GM12878 (cell line): ENCODE data around the gene MYB. TPM values are rescaled to one million over a fixed set of nuclear protein-coding genes. Genes with fewer than 3 reads are reported as not detected.

Experiments used
- ASH2L ChIP-seq: fragments of 300-600, 200-600 bp; sonication (generic); IDR thresholded peaks from 2 replicates; pipeline ENCODE4 v1.6.1; 2017; ENCODE audit warnings: low read depth, mild to moderate bottlenecking, borderline replicate concordance
- CBFB ChIP-seq: IDR thresholded peaks from 2 replicates; pipeline ENCODE4 v1.6.1; 2016; ENCODE audit warnings: antibody characterized with exemption, low read depth
- CBX3 ChIP-seq: fragments of 200-600 bp; sonication (generic); IDR thresholded peaks from 2 replicates; pipeline ENCODE4 v1.6.1; 2016; ENCODE audit warnings: low read depth, borderline replicate concordance
- DPF2 ChIP-seq: fragments of 450-650 bp; IDR thresholded peaks from 2 replicates; pipeline ENCODE4 v1.6.1; 2017; ENCODE audit warnings: mild to moderate bottlenecking
- NBN ChIP-seq: fragments of 450-650 bp; IDR thresholded peaks from 2 replicates; pipeline ENCODE4 v1.6.1; 2016
- PML ChIP-seq: IDR thresholded peaks from 2 replicates; pipeline ENCODE4 v1.6.1; 2012; ENCODE audit warnings: low read length, inconsistent platforms
- RB1 ChIP-seq: fragments of 450-650 bp; formaldehyde crosslinking; IDR thresholded peaks from 2 replicates; pipeline ENCODE4 v1.6.1; 2017; ENCODE audit warnings: mild to moderate bottlenecking, borderline replicate concordance
- SMAD5 ChIP-seq: IDR thresholded peaks from 2 replicates; pipeline ENCODE4 v1.6.1; 2016; ENCODE audit warnings: antibody characterized with exemption, low read depth
- TARDBP ChIP-seq: IDR thresholded peaks from 2 replicates; pipeline ENCODE4 v1.6.1; 2016; ENCODE audit warnings: borderline replicate concordance
- WRNIP1 ChIP-seq: IDR thresholded peaks from 2 replicates; pipeline ENCODE4 v1.6.1; 2011; ENCODE audit warnings: low read depth, low read length, improper control_type of control experiment, borderline replicate concordance
- YBX1 ChIP-seq: fragments of 450-650 bp; IDR thresholded peaks from 2 replicates; pipeline ENCODE4 v1.6.1; 2016; ENCODE audit warnings: antibody characterized with exemption
- ZNF384 ChIP-seq: IDR thresholded peaks from 2 replicates; pipeline ENCODE4 v1.6.1; 2012; ENCODE audit warnings: low read depth, mild to moderate bottlenecking, low read length, improper control_type of control experiment, borderline replicate concordance
- polyA plus RNA-seq, 11 experiments: library from polyadenylated mRNA; depleted of rRNA in 4 of 11; unstranded in 6 of 11; stranded (reverse) in 5 of 11; fragments of >200 nt; fragmentation: Nextera tagmentation in 4 of 11; fragmentation: Illumina TruSeq in 1 of 11; extraction: Ambion mirVana in 4 of 11; extraction: Trizol in 1 of 11; gene quantifications; 1 replicate in 1 of 11; 2 replicates in 10 of 11; pipeline versions ENCODE4 v1.2.1 to v1.2.3, GENCODE V29; 2011 to 2016; ENCODE audit warnings: inconsistent platforms in 2 of 11, missing spikeins in 2 of 11, low read depth in 1 of 11
- total RNA-seq, 4 experiments: library from RNA; depleted of rRNA in 3 of 4; stranded (reverse); fragments of >200 nt in 3 of 4; fragmentation: Illumina TruSeq in 1 of 4; extraction: Trizol in 1 of 4; gene quantifications; 2 replicates each; pipeline versions ENCODE4 v1.2.1 to v1.2.3, GENCODE V29; 2013 to 2021
- TF ChIP-seq, protein P1 (sequence below): fragments of 450-650 bp; IDR thresholded peaks from 2 replicates; pipeline ENCODE4 v1.6.1; 2017; ENCODE audit warnings: mild to moderate bottlenecking, low read depth, inconsistent platforms; ENCODE audit not compliant: poor library complexity, severe bottlenecking
- TF ChIP-seq, protein P2 (sequence below), 3 experiments: IDR thresholded peaks in 2 of 3; conservative IDR thresholded peaks in 1 of 3; 2 replicates each; pipeline ENCODE4 v1.5.1; 2011; ENCODE audit warnings: low read depth in 3 of 3, low read length in 3 of 3, mild to moderate bottlenecking in 3 of 3, control low read depth in 2 of 3, moderate library complexity in 2 of 3, inconsistent platforms in 1 of 3, mixed read lengths in 1 of 3; ENCODE audit not compliant: control insufficient read depth in 2 of 3, insufficient read depth in 1 of 3; ENCODE audit errors: extremely low read depth in 1 of 3

Gene MYB
- total and polyA plus RNA-seq, 10 of the 15 experiments (the other 5 are each of a cell fraction or from before 2014, with no cell fraction given) = 7.0 to 29.8 (median 21.5) TPM

DNA sequence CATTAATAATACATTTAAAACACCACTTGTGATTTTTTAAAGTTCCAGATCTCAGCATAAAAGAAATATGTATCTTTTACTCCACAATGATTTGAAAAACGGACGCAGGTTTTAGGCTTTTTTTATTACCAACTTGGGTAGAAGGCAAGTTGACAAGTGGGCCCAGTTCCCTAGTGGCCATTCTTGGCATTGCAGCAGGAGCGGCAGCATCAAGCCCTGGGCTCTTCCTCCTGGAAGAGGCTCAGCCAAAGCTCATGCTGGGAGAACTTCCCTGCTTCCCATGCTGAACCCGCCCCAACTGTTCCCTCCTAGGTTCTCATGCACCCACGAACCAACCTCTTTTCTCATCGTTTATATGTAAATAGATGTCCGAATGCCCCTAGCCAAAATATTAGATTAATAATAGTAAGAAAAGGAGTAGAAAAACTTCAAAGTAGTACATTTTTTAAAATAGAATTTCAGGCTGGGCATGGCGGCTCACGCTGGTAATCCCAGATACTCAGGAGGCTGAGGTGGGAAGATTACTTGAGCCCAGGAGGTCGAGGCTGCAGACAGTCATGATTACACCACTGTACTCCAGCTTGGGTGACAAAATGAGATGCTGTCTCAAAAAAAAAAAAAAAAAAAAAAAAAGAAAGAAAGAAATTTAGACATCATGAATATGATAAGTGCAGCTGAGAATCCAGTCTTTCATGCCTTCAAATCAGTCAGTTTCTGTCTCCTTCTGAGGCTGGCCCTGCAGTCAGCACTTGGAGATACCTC, 18.2 kb upstream of the MYB start (continued):
- TF ChIP-seq CBX3 = no peak
- no peak for TF ChIP-seq TARDBP
- TF ChIP-seq SMAD5 = 0 out of 2 replicates have a peak, but pooled peaks have one; percentile 35
- TF ChIP-seq, protein P1, sequence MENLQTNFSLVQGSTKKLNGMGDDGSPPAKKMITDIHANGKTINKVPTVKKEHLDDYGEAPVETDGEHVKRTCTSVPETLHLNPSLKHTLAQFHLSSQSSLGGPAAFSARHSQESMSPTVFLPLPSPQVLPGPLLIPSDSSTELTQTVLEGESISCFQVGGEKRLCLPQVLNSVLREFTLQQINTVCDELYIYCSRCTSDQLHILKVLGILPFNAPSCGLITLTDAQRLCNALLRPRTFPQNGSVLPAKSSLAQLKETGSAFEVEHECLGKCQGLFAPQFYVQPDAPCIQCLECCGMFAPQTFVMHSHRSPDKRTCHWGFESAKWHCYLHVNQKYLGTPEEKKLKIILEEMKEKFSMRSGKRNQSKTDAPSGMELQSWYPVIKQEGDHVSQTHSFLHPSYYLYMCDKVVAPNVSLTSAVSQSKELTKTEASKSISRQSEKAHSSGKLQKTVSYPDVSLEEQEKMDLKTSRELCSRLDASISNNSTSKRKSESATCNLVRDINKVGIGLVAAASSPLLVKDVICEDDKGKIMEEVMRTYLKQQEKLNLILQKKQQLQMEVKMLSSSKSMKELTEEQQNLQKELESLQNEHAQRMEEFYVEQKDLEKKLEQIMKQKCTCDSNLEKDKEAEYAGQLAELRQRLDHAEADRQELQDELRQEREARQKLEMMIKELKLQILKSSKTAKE = peak; percentile 19
- TF ChIP-seq RB1 = no peak
- peak; percentile 13; the same call in 1 of the 2 replicates for TF ChIP-seq DPF2
- TF ChIP-seq CBFB = peak; percentile 14; the same call in 1 of the 2 replicates
- TF ChIP-seq ZNF384 = peak; percentile 64
- TF ChIP-seq ASH2L = no peak
- peak; percentile 60; the same call in 1 of the 2 replicates for TF ChIP-seq PML
- TF ChIP-seq, protein P2, sequence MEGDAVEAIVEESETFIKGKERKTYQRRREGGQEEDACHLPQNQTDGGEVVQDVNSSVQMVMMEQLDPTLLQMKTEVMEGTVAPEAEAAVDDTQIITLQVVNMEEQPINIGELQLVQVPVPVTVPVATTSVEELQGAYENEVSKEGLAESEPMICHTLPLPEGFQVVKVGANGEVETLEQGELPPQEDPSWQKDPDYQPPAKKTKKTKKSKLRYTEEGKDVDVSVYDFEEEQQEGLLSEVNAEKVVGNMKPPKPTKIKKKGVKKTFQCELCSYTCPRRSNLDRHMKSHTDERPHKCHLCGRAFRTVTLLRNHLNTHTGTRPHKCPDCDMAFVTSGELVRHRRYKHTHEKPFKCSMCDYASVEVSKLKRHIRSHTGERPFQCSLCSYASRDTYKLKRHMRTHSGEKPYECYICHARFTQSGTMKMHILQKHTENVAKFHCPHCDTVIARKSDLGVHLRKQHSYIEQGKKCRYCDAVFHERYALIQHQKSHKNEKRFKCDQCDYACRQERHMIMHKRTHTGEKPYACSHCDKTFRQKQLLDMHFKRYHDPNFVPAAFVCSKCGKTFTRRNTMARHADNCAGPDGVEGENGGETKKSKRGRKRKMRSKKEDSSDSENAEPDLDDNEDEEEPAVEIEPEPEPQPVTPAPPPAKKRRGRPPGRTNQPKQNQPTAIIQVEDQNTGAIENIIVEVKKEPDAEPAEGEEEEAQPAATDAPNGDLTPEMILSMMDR (IDR thresholded peaks at IDR 0.05 in 2 of 3, conservative IDR thresholded peaks at IDR 0.05 in 1 of 3; ENCODE audit: control insufficient read depth in 2 of 3, extremely low read depth in 1 of 3, insufficient read depth in 1 of 3, low read depth in 3 of 3, low read length in 3 of 3) = peak; percentile 64 to 93 (median 93)
- TF ChIP-seq YBX1 = 0 out of 2 replicates have a peak, but pooled peaks have one; percentile 35
- TF ChIP-seq WRNIP1 = no peak
- TF ChIP-seq NBN = peak; percentile 79
